GM12878 (cell line): Measurements from ENCODE around the gene PCED1A. TPM values are rescaled to one million over a fixed set of nuclear protein-coding genes. Genes with fewer than 3 reads are reported as not detected.

Experiments
- CBFB ChIP-seq: IDR thresholded peaks from 2 replicates; pipeline ENCODE4 v1.6.1; 2016; ENCODE audit warnings: antibody characterized with exemption, low read depth
- CBX5 ChIP-seq: sonication (generic); IDR thresholded peaks from 2 replicates; pipeline ENCODE4 v1.6.1; 2016; ENCODE audit warnings: low read depth, moderate library complexity, mild to moderate bottlenecking, inconsistent platforms
- EGR1 ChIP-seq, 2 experiments: IDR thresholded peaks; 1 replicate in 1 of 2; 2 replicates in 1 of 2; pipeline ENCODE4 v1.6.1; 2011 to 2012; ENCODE audit warnings: low read depth in 2 of 2, low read length in 2 of 2, borderline replicate concordance in 1 of 2, mild to moderate bottlenecking in 1 of 2, moderate library complexity in 1 of 2
- EZH2 ChIP-seq: IDR thresholded peaks from 2 replicates; pipeline ENCODE4 v1.6.1; 2012; ENCODE audit warnings: low read depth, mild to moderate bottlenecking, control low read depth, inconsistent platforms, low read length, borderline replicate concordance; ENCODE audit not compliant: control insufficient read depth
- GABPA ChIP-seq: IDR thresholded peaks from 2 replicates; pipeline ENCODE4 v1.6.1; 2014; ENCODE audit warnings: antibody characterized with exemption, low read depth, mild to moderate bottlenecking, inconsistent platforms
- HCFC1 ChIP-seq: fragments of 150-350 bp; IDR thresholded peaks from 2 replicates; pipeline ENCODE4 v1.6.1; 2014; ENCODE audit warnings: low read length
- MTA2 ChIP-seq: fragments of 450-650 bp; IDR thresholded peaks from 2 replicates; pipeline ENCODE4 v1.6.1; 2016; ENCODE audit warnings: low read depth, mild to moderate bottlenecking, moderate library complexity
- MXI1 ChIP-seq: fragments of 150-350 bp; IDR thresholded peaks from 2 replicates; pipeline ENCODE4 v1.6.1; 2011; ENCODE audit warnings: low read depth, mild to moderate bottlenecking, inconsistent platforms, low read length, improper control_type of control experiment
- NR2C2 ChIP-seq: IDR thresholded peaks from 2 replicates; pipeline ENCODE4 v1.6.1; 2011; ENCODE audit warnings: borderline replicate concordance, low read depth; ENCODE audit not compliant: control insufficient read depth, insufficient read length
- PML ChIP-seq: IDR thresholded peaks from 2 replicates; pipeline ENCODE4 v1.6.1; 2012; ENCODE audit warnings: low read length, inconsistent platforms
- SMAD5 ChIP-seq: IDR thresholded peaks from 2 replicates; pipeline ENCODE4 v1.6.1; 2016; ENCODE audit warnings: antibody characterized with exemption, low read depth
- TCF7 ChIP-seq: IDR thresholded peaks from 2 replicates; pipeline ENCODE4 v1.6.1; 2014; ENCODE audit warnings: antibody characterized with exemption, borderline replicate concordance
- WRNIP1 ChIP-seq: IDR thresholded peaks from 2 replicates; pipeline ENCODE4 v1.6.1; 2011; ENCODE audit warnings: low read depth, low read length, improper control_type of control experiment, borderline replicate concordance
- ZZZ3 ChIP-seq: IDR thresholded peaks from 2 replicates; pipeline ENCODE4 v1.6.1; 2011; ENCODE audit warnings: low read depth; ENCODE audit not compliant: control insufficient read depth, insufficient read length
- polyA plus RNA-seq, 11 experiments: library from polyadenylated mRNA; depleted of rRNA in 4 of 11; unstranded in 6 of 11; stranded (reverse) in 5 of 11; fragments of >200 nt; fragmentation: Nextera tagmentation in 4 of 11; fragmentation: Illumina TruSeq in 1 of 11; extraction: Ambion mirVana in 4 of 11; extraction: Trizol in 1 of 11; gene quantifications; 1 replicate in 1 of 11; 2 replicates in 10 of 11; pipeline versions ENCODE4 v1.2.1 to v1.2.3, GENCODE V29; 2011 to 2016; ENCODE audit warnings: inconsistent platforms in 2 of 11, missing spikeins in 2 of 11, low read depth in 1 of 11
- total RNA-seq, 4 experiments: library from RNA; depleted of rRNA in 3 of 4; stranded (reverse); fragments of >200 nt in 3 of 4; fragmentation: Illumina TruSeq in 1 of 4; extraction: Trizol in 1 of 4; gene quantifications; 2 replicates each; pipeline versions ENCODE4 v1.2.1 to v1.2.3, GENCODE V29; 2013 to 2021
- TF ChIP-seq, protein P1 (sequence below): fragments of 150-350 bp; IDR thresholded peaks from 2 replicates; pipeline ENCODE4 v1.6.1; 2016; ENCODE audit warnings: low read depth, low read length
- TF ChIP-seq, protein P2 (sequence below): IDR thresholded peaks from 2 replicates; pipeline ENCODE4 v1.6.1; 2012; ENCODE audit warnings: low read length, inconsistent platforms
- TF ChIP-seq, protein P3 (sequence below): fragments of 450-650 bp; IDR thresholded peaks from 2 replicates; pipeline ENCODE4 v1.6.1; 2016; ENCODE audit warnings: mild to moderate bottlenecking
- TF ChIP-seq, protein P4 (sequence below): IDR thresholded peaks from 2 replicates; pipeline ENCODE4 v1.6.1; 2011; ENCODE audit warnings: mild to moderate bottlenecking, low read depth, low read length, moderate library complexity; ENCODE audit not compliant: insufficient replicate concordance
- TF ChIP-seq, protein P5 (sequence below): fragments of 450-650 bp; IDR thresholded peaks from 2 replicates; pipeline ENCODE4 v1.6.1; 2017; ENCODE audit warnings: mild to moderate bottlenecking, moderate library complexity

The PCED1A gene
- total and polyA plus RNA-seq, 10 of the 15 experiments (the other 5 are each of a cell fraction or from before 2014, with no cell fraction given) = 4.5 to 30.9 (median 12.0) TPM

DNA sequence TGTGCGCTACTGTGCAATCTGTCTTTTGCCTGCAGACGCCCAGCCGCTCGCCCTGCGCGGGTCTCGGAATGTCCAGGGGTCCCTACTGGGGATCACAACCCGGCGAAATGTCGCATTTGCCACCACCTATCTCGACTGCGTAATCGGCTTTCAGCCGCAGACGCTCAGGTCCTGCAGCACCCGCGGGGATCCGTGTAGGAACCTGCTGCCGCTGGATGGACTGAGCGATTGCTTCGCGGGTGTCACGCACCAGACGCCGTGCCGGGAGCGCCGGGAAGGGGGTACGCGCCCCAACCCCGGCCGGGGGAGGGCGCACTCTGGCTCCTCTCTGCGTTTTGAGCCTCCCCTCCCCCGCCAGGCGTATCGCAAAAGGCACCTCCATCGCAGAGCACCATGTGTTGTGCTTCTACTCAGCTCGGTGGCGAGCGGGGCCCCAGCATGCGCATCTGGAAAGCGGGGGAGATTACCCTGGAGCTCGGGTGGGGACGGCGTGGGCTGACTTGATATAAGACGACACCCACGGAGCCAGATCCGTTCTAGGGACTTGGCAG, 32.1 kb upstream of the PCED1A start (continued):
- TF ChIP-seq, protein P1, sequence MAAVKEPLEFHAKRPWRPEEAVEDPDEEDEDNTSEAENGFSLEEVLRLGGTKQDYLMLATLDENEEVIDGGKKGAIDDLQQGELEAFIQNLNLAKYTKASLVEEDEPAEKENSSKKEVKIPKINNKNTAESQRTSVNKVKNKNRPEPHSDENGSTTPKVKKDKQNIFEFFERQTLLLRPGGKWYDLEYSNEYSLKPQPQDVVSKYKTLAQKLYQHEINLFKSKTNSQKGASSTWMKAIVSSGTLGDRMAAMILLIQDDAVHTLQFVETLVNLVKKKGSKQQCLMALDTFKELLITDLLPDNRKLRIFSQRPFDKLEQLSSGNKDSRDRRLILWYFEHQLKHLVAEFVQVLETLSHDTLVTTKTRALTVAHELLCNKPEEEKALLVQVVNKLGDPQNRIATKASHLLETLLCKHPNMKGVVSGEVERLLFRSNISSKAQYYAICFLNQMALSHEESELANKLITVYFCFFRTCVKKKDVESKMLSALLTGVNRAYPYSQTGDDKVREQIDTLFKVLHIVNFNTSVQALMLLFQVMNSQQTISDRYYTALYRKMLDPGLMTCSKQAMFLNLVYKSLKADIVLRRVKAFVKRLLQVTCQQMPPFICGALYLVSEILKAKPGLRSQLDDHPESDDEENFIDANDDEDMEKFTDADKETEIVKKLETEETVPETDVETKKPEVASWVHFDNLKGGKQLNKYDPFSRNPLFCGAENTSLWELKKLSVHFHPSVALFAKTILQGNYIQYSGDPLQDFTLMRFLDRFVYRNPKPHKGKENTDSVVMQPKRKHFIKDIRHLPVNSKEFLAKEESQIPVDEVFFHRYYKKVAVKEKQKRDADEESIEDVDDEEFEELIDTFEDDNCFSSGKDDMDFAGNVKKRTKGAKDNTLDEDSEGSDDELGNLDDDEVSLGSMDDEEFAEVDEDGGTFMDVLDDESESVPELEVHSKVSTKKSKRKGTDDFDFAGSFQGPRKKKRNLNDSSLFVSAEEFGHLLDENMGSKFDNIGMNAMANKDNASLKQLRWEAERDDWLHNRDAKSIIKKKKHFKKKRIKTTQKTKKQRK = no peak
- TF ChIP-seq MXI1 = no peak
- peak in 1 of 2 experiments; percentile 38; a peak in 1 of 3 replicates for TF ChIP-seq EGR1 (IDR thresholded peaks at IDR 0.05; ENCODE audit: borderline replicate concordance in 1 of 2, low read depth in 2 of 2, low read length in 2 of 2)
- TF ChIP-seq EZH2 = no peak
- TF ChIP-seq, protein P2, sequence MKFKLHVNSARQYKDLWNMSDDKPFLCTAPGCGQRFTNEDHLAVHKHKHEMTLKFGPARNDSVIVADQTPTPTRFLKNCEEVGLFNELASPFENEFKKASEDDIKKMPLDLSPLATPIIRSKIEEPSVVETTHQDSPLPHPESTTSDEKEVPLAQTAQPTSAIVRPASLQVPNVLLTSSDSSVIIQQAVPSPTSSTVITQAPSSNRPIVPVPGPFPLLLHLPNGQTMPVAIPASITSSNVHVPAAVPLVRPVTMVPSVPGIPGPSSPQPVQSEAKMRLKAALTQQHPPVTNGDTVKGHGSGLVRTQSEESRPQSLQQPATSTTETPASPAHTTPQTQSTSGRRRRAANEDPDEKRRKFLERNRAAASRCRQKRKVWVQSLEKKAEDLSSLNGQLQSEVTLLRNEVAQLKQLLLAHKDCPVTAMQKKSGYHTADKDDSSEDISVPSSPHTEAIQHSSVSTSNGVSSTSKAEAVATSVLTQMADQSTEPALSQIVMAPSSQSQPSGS = no peak
- TF ChIP-seq MTA2 = no peak
- TF ChIP-seq CBX5 = no peak
- TF ChIP-seq PML = no peak
- TF ChIP-seq, protein P3, sequence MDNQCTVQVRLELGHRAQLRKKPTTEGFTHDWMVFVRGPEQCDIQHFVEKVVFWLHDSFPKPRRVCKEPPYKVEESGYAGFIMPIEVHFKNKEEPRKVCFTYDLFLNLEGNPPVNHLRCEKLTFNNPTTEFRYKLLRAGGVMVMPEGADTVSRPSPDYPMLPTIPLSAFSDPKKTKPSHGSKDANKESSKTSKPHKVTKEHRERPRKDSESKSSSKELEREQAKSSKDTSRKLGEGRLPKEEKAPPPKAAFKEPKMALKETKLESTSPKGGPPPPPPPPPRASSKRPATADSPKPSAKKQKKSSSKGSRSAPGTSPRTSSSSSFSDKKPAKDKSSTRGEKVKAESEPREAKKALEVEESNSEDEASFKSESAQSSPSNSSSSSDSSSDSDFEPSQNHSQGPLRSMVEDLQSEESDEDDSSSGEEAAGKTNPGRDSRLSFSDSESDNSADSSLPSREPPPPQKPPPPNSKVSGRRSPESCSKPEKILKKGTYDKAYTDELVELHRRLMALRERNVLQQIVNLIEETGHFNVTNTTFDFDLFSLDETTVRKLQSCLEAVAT = no peak
- TF ChIP-seq HCFC1 = peak; percentile 4; the same call in 1 of the 2 replicates
- TF ChIP-seq CBFB = no peak; the same call in 1 of the 2 replicates
- TF ChIP-seq NR2C2 = no peak
- TF ChIP-seq ZZZ3 = no peak
- TF ChIP-seq GABPA = no peak
- no peak for TF ChIP-seq SMAD5
- TF ChIP-seq, protein P4, sequence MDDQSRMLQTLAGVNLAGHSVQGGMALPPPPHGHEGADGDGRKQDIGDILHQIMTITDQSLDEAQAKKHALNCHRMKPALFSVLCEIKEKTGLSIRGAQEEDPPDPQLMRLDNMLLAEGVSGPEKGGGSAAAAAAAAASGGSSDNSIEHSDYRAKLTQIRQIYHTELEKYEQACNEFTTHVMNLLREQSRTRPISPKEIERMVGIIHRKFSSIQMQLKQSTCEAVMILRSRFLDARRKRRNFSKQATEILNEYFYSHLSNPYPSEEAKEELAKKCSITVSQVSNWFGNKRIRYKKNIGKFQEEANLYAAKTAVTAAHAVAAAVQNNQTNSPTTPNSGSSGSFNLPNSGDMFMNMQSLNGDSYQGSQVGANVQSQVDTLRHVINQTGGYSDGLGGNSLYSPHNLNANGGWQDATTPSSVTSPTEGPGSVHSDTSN = no peak
- TF ChIP-seq, protein P5, sequence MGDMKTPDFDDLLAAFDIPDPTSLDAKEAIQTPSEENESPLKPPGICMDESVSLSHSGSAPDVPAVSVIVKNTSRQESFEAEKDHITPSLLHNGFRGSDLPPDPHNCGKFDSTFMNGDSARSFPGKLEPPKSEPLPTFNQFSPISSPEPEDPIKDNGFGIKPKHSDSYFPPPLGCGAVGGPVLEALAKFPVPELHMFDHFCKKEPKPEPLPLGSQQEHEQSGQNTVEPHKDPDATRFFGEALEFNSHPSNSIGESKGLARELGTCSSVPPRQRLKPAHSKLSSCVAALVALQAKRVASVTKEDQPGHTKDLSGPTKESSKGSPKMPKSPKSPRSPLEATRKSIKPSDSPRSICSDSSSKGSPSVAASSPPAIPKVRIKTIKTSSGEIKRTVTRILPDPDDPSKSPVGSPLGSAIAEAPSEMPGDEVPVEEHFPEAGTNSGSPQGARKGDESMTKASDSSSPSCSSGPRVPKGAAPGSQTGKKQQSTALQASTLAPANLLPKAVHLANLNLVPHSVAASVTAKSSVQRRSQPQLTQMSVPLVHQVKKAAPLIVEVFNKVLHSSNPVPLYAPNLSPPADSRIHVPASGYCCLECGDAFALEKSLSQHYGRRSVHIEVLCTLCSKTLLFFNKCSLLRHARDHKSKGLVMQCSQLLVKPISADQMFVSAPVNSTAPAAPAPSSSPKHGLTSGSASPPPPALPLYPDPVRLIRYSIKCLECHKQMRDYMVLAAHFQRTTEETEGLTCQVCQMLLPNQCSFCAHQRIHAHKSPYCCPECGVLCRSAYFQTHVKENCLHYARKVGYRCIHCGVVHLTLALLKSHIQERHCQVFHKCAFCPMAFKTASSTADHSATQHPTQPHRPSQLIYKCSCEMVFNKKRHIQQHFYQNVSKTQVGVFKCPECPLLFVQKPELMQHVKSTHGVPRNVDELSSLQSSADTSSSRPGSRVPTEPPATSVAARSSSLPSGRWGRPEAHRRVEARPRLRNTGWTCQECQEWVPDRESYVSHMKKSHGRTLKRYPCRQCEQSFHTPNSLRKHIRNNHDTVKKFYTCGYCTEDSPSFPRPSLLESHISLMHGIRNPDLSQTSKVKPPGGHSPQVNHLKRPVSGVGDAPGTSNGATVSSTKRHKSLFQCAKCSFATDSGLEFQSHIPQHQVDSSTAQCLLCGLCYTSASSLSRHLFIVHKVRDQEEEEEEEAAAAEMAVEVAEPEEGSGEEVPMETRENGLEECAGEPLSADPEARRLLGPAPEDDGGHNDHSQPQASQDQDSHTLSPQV = no peak
- no peak for TF ChIP-seq TCF7
- TF ChIP-seq WRNIP1 = no peak
